GM23338 (cell line): Measurements from ENCODE around the gene EIF3B. TPM values are rescaled to one million over a fixed set of nuclear protein-coding genes. Genes with fewer than 3 reads are reported as not detected.
"Not testable (repeated sequence)": the region's sequence is repeated elsewhere in the genome, so short reads cannot be mapped to it uniquely, and the experiment has no call there.

Source experiments
- ATAC-seq: fragments of 200-7000 bp; cut with Tn5 transposase; 3 replicates; pipeline ENCODE4 v1.9.1; 2020
- DNase-seq: peaks from one replicate; pipeline ENCODE4 v3.0.0-alpha.2; 2015; ENCODE audit warnings: low spot score
- H2AFZ ChIP-seq: fragments of 200-600 bp; sonication (generic); 2 replicates; pipeline ENCODE4 v1.8.0; 2016; ENCODE audit warnings: antibody characterized with exemption, mild to moderate bottlenecking, moderate library complexity
- H3F3A ChIP-seq: fragments of 200-600 bp; sonication (generic); replicated peaks from 2 replicates; pipeline ENCODE4 v1.8.0; 2017; ENCODE audit warnings: antibody characterized with exemption, mixed run types, low read depth
- H3K27ac ChIP-seq: fragments of 200-600 bp; sonication (generic); 2 replicates; pipeline ENCODE4 v1.6.1; 2016; ENCODE audit warnings: low read depth
- H3K27me3 ChIP-seq: fragments of 200-600 bp; sonication (generic); 2 replicates; pipeline ENCODE4 v1.8.0; 2016; ENCODE audit warnings: mild to moderate bottlenecking, mixed run types, moderate library complexity; ENCODE audit not compliant: insufficient read depth
- H3K36me3 ChIP-seq: fragments of 200-600 bp; sonication (generic); 2 replicates; pipeline ENCODE4 v1.8.0; 2016; ENCODE audit warnings: mild to moderate bottlenecking; ENCODE audit not compliant: insufficient read depth
- H3K4me1 ChIP-seq: fragments of 200-600 bp; sonication (generic); 2 replicates; pipeline ENCODE4 v1.8.0; 2016; ENCODE audit warnings: mild to moderate bottlenecking, moderate library complexity; ENCODE audit not compliant: insufficient read depth
- H3K4me2 ChIP-seq: fragments of 200-600 bp; sonication (generic); 2 replicates; pipeline ENCODE4 v1.7.1; 2017; ENCODE audit warnings: mixed run types
- H3K4me3 ChIP-seq: fragments of 200-600 bp; sonication (generic); 2 replicates; pipeline ENCODE4 v1.6.1; 2016; ENCODE audit warnings: mixed run types
- H3K79me2 ChIP-seq: fragments of 200-600 bp; sonication (generic); replicated peaks from 2 replicates; pipeline ENCODE4 v1.8.0; 2017; ENCODE audit warnings: mild to moderate bottlenecking; ENCODE audit not compliant: insufficient read depth
- H3K9me2 ChIP-seq: fragments of 200-600 bp; sonication (generic); 2 replicates; pipeline ENCODE4 v1.8.0; 2017; ENCODE audit not compliant: insufficient read depth
- H4K20me1 ChIP-seq: fragments of 200-600 bp; sonication (generic); replicated peaks from 2 replicates; pipeline ENCODE4 v1.8.0; 2017; ENCODE audit warnings: mild to moderate bottlenecking; ENCODE audit not compliant: insufficient read depth
- H3K27ac Mint-ChIP-seq: 2 replicates; pipeline ENCODE4 v1.8.0; 2020; ENCODE audit warnings: inconsistent platforms, mild to moderate bottlenecking, moderate library complexity, mixed read lengths
- H3K27me3 Mint-ChIP-seq: 3 replicates; pipeline ENCODE4 v1.8.0; 2022; ENCODE audit warnings: low read depth, mild to moderate bottlenecking, moderate library complexity, mixed read lengths, inconsistent platforms; ENCODE audit not compliant: insufficient read depth, poor library complexity
- H3K36me3 Mint-ChIP-seq: 3 replicates; pipeline ENCODE4 v1.8.0; 2021; ENCODE audit warnings: low read depth, mild to moderate bottlenecking, inconsistent platforms, moderate library complexity, mixed read lengths
- H3K4me1 Mint-ChIP-seq: 3 replicates; pipeline ENCODE4 v1.8.0; 2020; ENCODE audit warnings: mild to moderate bottlenecking, inconsistent platforms, mixed read lengths
- H3K4me3 Mint-ChIP-seq: 3 replicates; pipeline ENCODE4 v1.8.0; 2021; ENCODE audit warnings: moderate library complexity, mild to moderate bottlenecking, inconsistent platforms, mixed read lengths
- H3K9me3 Mint-ChIP-seq: 3 replicates; pipeline ENCODE4 v1.8.0; 2020; ENCODE audit warnings: moderate library complexity, mild to moderate bottlenecking, inconsistent platforms, mixed read lengths
- CTCF ChIP-seq, 2 experiments: fragments of 200-600 bp in 1 of 2; sonication (generic) in 1 of 2; conservative IDR thresholded peaks; 2 replicates each; pipeline versions ENCODE4 v1.5.1 to v1.6.1; 2016 to 2017; ENCODE audit warnings: antibody characterized with exemption in 2 of 2, low read depth in 2 of 2, mild to moderate bottlenecking in 2 of 2, moderate library complexity in 1 of 2
- EZH2phosphoT487 ChIP-seq: fragments of 200-600 bp; sonication (generic); IDR thresholded peaks from one replicate; pipeline ENCODE4 v1.8.1; 2018; ENCODE audit warnings: antibody characterized with exemption; ENCODE audit not compliant: unreplicated experiment
- JUNB ChIP-seq: IDR thresholded peaks from one replicate; pipeline ENCODE4 v1.6.1; 2016; ENCODE audit warnings: antibody characterized with exemption; ENCODE audit not compliant: unreplicated experiment
- NANOG ChIP-seq: IDR thresholded peaks from 2 replicates; pipeline ENCODE4 v1.6.1; 2016; ENCODE audit warnings: antibody characterized with exemption, borderline replicate concordance
- POLR2AphosphoS5 ChIP-seq: IDR thresholded peaks from 2 replicates; pipeline ENCODE4 v1.6.1; 2016; ENCODE audit warnings: antibody characterized with exemption, low read depth
- REST ChIP-seq: IDR thresholded peaks from one replicate; pipeline ENCODE4 v1.6.1; 2018; ENCODE audit warnings: antibody characterized with exemption; ENCODE audit not compliant: unreplicated experiment
- STAT1 ChIP-seq: IDR thresholded peaks from one replicate; pipeline ENCODE4 v1.6.1; 2016; ENCODE audit warnings: antibody characterized with exemption; ENCODE audit not compliant: unreplicated experiment
- ZNF114 ChIP-seq: fragments of 250-450 bp; sonication (Bioruptor Pico); IDR thresholded peaks from 2 replicates; pipeline ENCODE4 v1.5.0; 2020; ENCODE audit warnings: mild to moderate bottlenecking, moderate library complexity
- ZNF331 ChIP-seq: fragments of 250-450 bp; sonication (Bioruptor Pico); IDR thresholded peaks from 2 replicates; pipeline ENCODE4 v1.5.0; 2020; ENCODE audit warnings: low read depth, mild to moderate bottlenecking, moderate library complexity
- ZNF462 ChIP-seq: fragments of 250-450 bp; sonication (Bioruptor Pico); IDR thresholded peaks from 2 replicates; pipeline ENCODE4 v1.5.0; 2020; ENCODE audit warnings: mild to moderate bottlenecking, moderate library complexity
- polyA plus RNA-seq: library from polyadenylated mRNA; unstranded; fragments of >200 nt; fragmentation: Nextera tagmentation; extraction: Ambion mirVana; gene quantifications from 2 replicates; pipeline ENCODE4 v1.2.1, GENCODE V29; 2016
- total RNA-seq: library from RNA; depleted of rRNA; stranded (reverse); fragments of >200 nt; shearing (Covaris generic); gene quantifications from 2 replicates; pipeline ENCODE4 v1.2.3, GENCODE V29; 2014

EIF3B gene
- total and polyA plus RNA-seq, 2 experiments from 2014 or later, result 106 to 355 TPM

- Histone ChIP-seq H3K4me1 (no peaks in the 10 kb centered on the region), H4K20me1 (no peaks in the 10 kb centered on the region), H3K27ac (no peak overlapping the region), H3K9me2 (no peaks in the 10 kb centered on the region), H3K79me2 (no peaks in the 10 kb centered on the region), H3K36me3 (no peaks in the 10 kb centered on the region), H3K4me3 (no peak overlapping the region), H3K4me2 (no peak overlapping the region), H3F3A (no peaks in the 10 kb centered on the region), H3K27me3 (no peaks in the 10 kb centered on the region), H2AFZ (no peak overlapping the region)
- Mint-ChIP-seq H3K9me3 (no peaks in the 10 kb centered on the region), H3K36me3 (peaks cover 3% of the 10 kb centered on the region; the same call in 1 of the 3 replicates), H3K27ac (no peak overlapping the region), H3K4me1 (peaks cover 18% of the 10 kb centered on the region; the same call in 2 of the 3 replicates), H3K27me3 (peaks cover 20% of the 10 kb centered on the region), H3K4me3 (no peak overlapping the region)
- TF ChIP-seq ZNF331, result no peak
- TF ChIP-seq STAT1, result no peak
- TF ChIP-seq CTCF (conservative IDR thresholded peaks at IDR 0.05; ENCODE audit: low read depth in 2 of 2), result no peak
- no peak for TF ChIP-seq ZNF462
- no peak for TF ChIP-seq REST
- TF ChIP-seq ZNF114 (CRISPR knock-in tag), result no peak
- no peak for TF ChIP-seq POLR2AphosphoS5
- TF ChIP-seq NANOG, result no peak
- no peak for TF ChIP-seq EZH2phosphoT487
- TF ChIP-seq JUNB, result no peak
- no peak for ATAC-seq
- DNase-seq, result no peak
Measured at GRCh38 chr7:2388637-2388954, 34.0 kb downstream of the EIF3B start.

GRCh38 chr7:2390020-2390816 is 35.6 kb downstream of the EIF3B start:
- not testable (repeated sequence) for H3K27me3 ChIP-seq, H3K4me1 ChIP-seq, H3K4me2 ChIP-seq, H3F3A ChIP-seq, H2AFZ ChIP-seq, ATAC-seq, H3K9me3 Mint-ChIP-seq, H3K36me3 Mint-ChIP-seq, H4K20me1 ChIP-seq, H3K27ac ChIP-seq, H3K79me2 ChIP-seq, H3K4me3 Mint-ChIP-seq, DNase-seq, H3K4me3 ChIP-seq, H3K36me3 ChIP-seq, H3K9me2 ChIP-seq
- Mint-ChIP-seq H3K27ac (peak overlapping the region; percentile 40; the same call in 1 of the 2 replicates), H3K27me3 (peaks cover 19% of the 10 kb centered on the region), H3K4me1 (peaks cover 15% of the 10 kb centered on the region; the same call in 2 of the 3 replicates)
